ENCODE data around the gene GBE1.
"Not testable (repeated sequence)": the region's sequence is repeated elsewhere in the genome, so short reads cannot be mapped to it uniquely, and the experiment has no call there.

GBE1 gene

GRCh38 chr3:81518945-81519344 lies 242.5 kb downstream of the GBE1 start:
- no peak for DNase-seq

GRCh38 chr3:81516042-81516441 lies 245.4 kb downstream of the GBE1 start:
- DNase-seq, result no peak

- DNase-seq, result no peak
Measured at GRCh38 chr3:81513591-81513990, 247.9 kb downstream of the GBE1 start.

- no peak for DNase-seq
Measured at GRCh38 chr3:81503026-81503425, 258.4 kb downstream of the GBE1 start.

GRCh38 chr3:81502236-81502635 lies 259.2 kb downstream of the GBE1 start:
- no peak for DNase-seq

GRCh38 chr3:81500039-81500438 lies 261.4 kb downstream of the GBE1 start:
- no peak for DNase-seq

- DNase-seq, result no peak
Measured at GRCh38 chr3:81497572-81498251, 263.7 kb downstream of the GBE1 start.

- no peak for DNase-seq
Measured at GRCh38 chr3:81496407-81497104, 264.9 kb downstream of the GBE1 start.

GRCh38 chr3:81492471-81492870 lies 269.0 kb downstream of the GBE1 start:
- not testable (repeated sequence) for DNase-seq

GRCh38 chr3:81492040-81492439 lies 269.4 kb downstream of the GBE1 start:
- no peak for DNase-seq

GRCh38 chr3:81490541-81491288 lies 270.7 kb downstream of the GBE1 start:
- peak; percentile 67 for DNase-seq

GRCh38 chr3:81485444-81485865 lies 276.0 kb downstream of the GBE1 start:
- no peak for DNase-seq

GRCh38 chr3:81484520-81484919 lies 276.9 kb downstream of the GBE1 start:
- no peak for DNase-seq

GRCh38 chr3:81483046-81483445 lies 278.4 kb downstream of the GBE1 start:
- DNase-seq, result no peak

- DNase-seq, result no peak
Measured at GRCh38 chr3:81477740-81478139, 283.7 kb downstream of the GBE1 start.

- no peak for DNase-seq
Measured at GRCh38 chr3:81476692-81477091, 284.8 kb downstream of the GBE1 start.

GRCh38 chr3:81472600-81473362 lies 288.7 kb downstream of the GBE1 start:
- DNase-seq, result no peak

- no peak for DNase-seq
Measured at GRCh38 chr3:81470524-81471278, 290.7 kb downstream of the GBE1 start.

- DNase-seq, result no peak
Measured at GRCh38 chr3:81468391-81468790, 293.1 kb downstream of the GBE1 start.

- DNase-seq, result no peak
Measured at GRCh38 chr3:81466201-81466560, 295.3 kb downstream of the GBE1 start.

- no peak for DNase-seq
Measured at GRCh38 chr3:81465510-81466200, 295.8 kb downstream of the GBE1 start.

- DNase-seq, result no peak
Measured at GRCh38 chr3:81463781-81464180, 297.7 kb downstream of the GBE1 start.

All from CD4-positive, alpha-beta T cell treated with Interleukin-21 for 1 hour (primary cell).